Measurements from ENCODE around the gene DSCAML1. TPM values are rescaled to one million over a fixed set of nuclear protein-coding genes. Genes with fewer than 3 reads are reported as not detected.

Gene DSCAML1
- total RNA-seq, 1 experiment from 2014 or later, result not detected

- Histone ChIP-seq H4K20me1 (ENCODE audit: insufficient read depth) (no peaks in the 10 kb centered on the region), H3K9ac (ENCODE audit: low read length) (no peak overlapping the region), H3K9me3 (ENCODE audit: control insufficient read depth in 1 of 2, insufficient read depth in 1 of 2, low read depth in 1 of 2, low read length in 2 of 2) (no peaks in the 10 kb centered on the region), H3K4me2 (ENCODE audit: low read length) (no peak overlapping the region), H3K27me3 (ENCODE audit: insufficient read depth, low read length) (no peaks in the 10 kb centered on the region), H3K4me1 (ENCODE audit: control insufficient read depth in 1 of 2, insufficient read depth in 2 of 2, low read length in 2 of 2) (peaks cover 15 to 57% of the 10 kb centered on the region in 2 experiments), H3K9me2 (ENCODE audit: insufficient read depth) (no peaks in the 10 kb centered on the region), H3K36me3 (ENCODE audit: control insufficient read depth in 1 of 2, insufficient read depth in 2 of 2, low read length in 2 of 2) (no peaks in the 10 kb centered on the region), H3K4me3 (replicated peaks in 1 of 2; ENCODE audit: low read depth in 1 of 2, low read length in 2 of 2) (no peak overlapping the region), H3K27ac (ENCODE audit: low read depth, low read length) (no peak overlapping the region), H3K79me2 (ENCODE audit: insufficient read depth, low read length) (no peaks in the 10 kb centered on the region), H2AFZ (ENCODE audit: low read depth, low read length, poor library complexity, severe bottlenecking) (no peak overlapping the region)
- no peak for ATAC-seq
- CTCF ChIA-PET, result interaction anchor here (3.8 to 5.4 kb wide), 2 partner anchors 240 to 386 kb away, joined by 25 to 87 read pairs; no protein-coding TSS in a partner anchor
- no TSS peak for BruUV-seq (replicated peaks)
- intact Hi-C loops (cut with micrococcal nuclease), result no loop called here
- POLR2A ChIA-PET, result no interaction called here
- RAD21 ChIA-PET (ENCODE audit: low non-redundant PET in 1 of 2, low total read pairs in 2 of 2, uncharacterized antibody in 2 of 2, unreplicated experiment in 2 of 2), result no interaction called here
- no peak for TF ChIP-seq SIN3A (IDR thresholded peaks at IDR 0.05; ENCODE audit: low read depth)
- TF ChIP-seq SRF (IDR thresholded peaks at IDR 0.05; ENCODE audit: low read depth), result no peak
- TF ChIP-seq CBX3 (IDR thresholded peaks at IDR 0.05; ENCODE audit: low read depth), result no peak
- no peak for TF ChIP-seq MAX (IDR thresholded peaks at IDR 0.05)
- TF ChIP-seq ELF1 (IDR thresholded peaks at IDR 0.05; ENCODE audit: borderline replicate concordance, low read depth), result no peak
- no peak for TF ChIP-seq ATF3 (IDR thresholded peaks at IDR 0.05)
- TF ChIP-seq ZFX (IDR thresholded peaks at IDR 0.05), result no peak
- no peak for TF ChIP-seq FOSL1 (IDR thresholded peaks at IDR 0.05; ENCODE audit: low read depth)
- TF ChIP-seq JUND (IDR thresholded peaks at IDR 0.05), result no peak
- TF ChIP-seq SP1 (IDR thresholded peaks at IDR 0.05; ENCODE audit: low read depth), result no peak
- TF ChIP-seq YY1 (IDR thresholded peaks at IDR 0.05; ENCODE audit: extremely low read depth, insufficient replicate concordance, low read depth, low read length), result no peak
- TF ChIP-seq EZH2phosphoT487 (IDR thresholded peaks at IDR 0.05; ENCODE audit: borderline replicate concordance), result no peak
- TF ChIP-seq REST (IDR thresholded peaks at IDR 0.05; ENCODE audit: low read depth), result no peak
- no peak for TF ChIP-seq ZBTB33 (IDR thresholded peaks at IDR 0.05; ENCODE audit: extremely low read depth, insufficient replicate concordance, low read length)
- no peak for TF ChIP-seq CEBPB (IDR thresholded peaks at IDR 0.05; ENCODE audit: low read depth)
- TF ChIP-seq EGR1 (IDR thresholded peaks at IDR 0.05; ENCODE audit: low read depth), result no peak
- no peak for TF ChIP-seq POLR2A (IDR thresholded peaks at IDR 0.05; ENCODE audit: borderline replicate concordance, extremely low read depth, insufficient read depth, insufficient read length)
- no peak for TF ChIP-seq TCF7L2 (IDR thresholded peaks at IDR 0.05; ENCODE audit: borderline replicate concordance, extremely low read depth, insufficient read depth, insufficient read length)
- TF ChIP-seq CTCF (IDR thresholded peaks at IDR 0.05 in 2 of 3, conservative IDR thresholded peaks at IDR 0.05 in 1 of 3; ENCODE audit: borderline replicate concordance in 1 of 3, insufficient read depth in 1 of 3, low read depth in 2 of 3, low read length in 2 of 3), result no peak
- DNase-seq (ENCODE audit: low read depth, low spot score), result no peak
Measured at GRCh38 chr11:117814204-117814765, 17.3 kb upstream of the DSCAML1 start.

Measured in HCT116 (cell line).